Spinal cord (tissue), 10 donors: Measurements from ENCODE around the gene KCP. TPM values are rescaled to one million over a fixed set of nuclear protein-coding genes. Genes with fewer than 3 reads are reported as not detected.

Experiments
- DNase-seq, 6 donors: peaks; one replicate each; pipeline versions ENCODE4 v3.0.0 to v3.0.0-alpha.2; 2013 to 2015; ENCODE audit warnings: low spot score in 6 of 6, low read depth in 4 of 6
- H3K27ac ChIP-seq: one replicate; pipeline ENCODE4 v1.5.1; 2013; ENCODE audit warnings: low read depth, low read length, control low read depth
- H3K27me3 ChIP-seq: one replicate; pipeline ENCODE4 v1.6.1; 2013; ENCODE audit warnings: low read length; ENCODE audit not compliant: control insufficient read depth, insufficient read depth
- H3K36me3 ChIP-seq: one replicate; pipeline ENCODE4 v1.6.1; 2013; ENCODE audit warnings: low read length; ENCODE audit not compliant: control insufficient read depth, insufficient read depth
- H3K4me1 ChIP-seq: one replicate; pipeline ENCODE4 v1.6.1; 2013; ENCODE audit warnings: low read length; ENCODE audit not compliant: control insufficient read depth, insufficient read depth
- H3K4me3 ChIP-seq: one replicate; pipeline ENCODE4 v1.5.1; 2013; ENCODE audit warnings: low read depth, low read length, control low read depth
- H3K9me3 ChIP-seq: one replicate; pipeline ENCODE4 v1.6.1; 2013; ENCODE audit warnings: low read length; ENCODE audit not compliant: control insufficient read depth, insufficient read depth
- WGBS: methylation state at CpG from one replicate; pipeline ENCODE4 v1.1.5; 2013; ENCODE audit warnings: missing lambda C conversion rate; ENCODE audit not compliant: insufficient coverage; 5-methylcytosine and 5-hydroxymethylcytosine counted together
- polyA plus RNA-seq, 2 donors: library from polyadenylated mRNA; unstranded; fragments of 120-200 nt; gene quantifications; one replicate each; pipeline ENCODE4 v1.2.1, GENCODE V29; 2013; ENCODE audit not compliant: insufficient read length in 2 of 2
- total RNA-seq, 2 donors: library from RNA; depleted of rRNA in 1 of 2; stranded (reverse); fragments of 120-200 nt in 1 of 2; fragments of >200 nt in 1 of 2; gene quantifications; one replicate each; pipeline versions ENCODE4 v1.2.3 to v1.2.4, GENCODE V29; 2013 to 2014
- donor health status: healthy.

KCP gene
- total and polyA plus RNA-seq, 4 donors, result 0.40 to 2.3 (median 1.6) TPM

- H3K36me3 ChIP-seq, result peaks cover 97% of the 10 kb centered on the region
- no peaks in the 10 kb centered on the region for H3K4me1 ChIP-seq
- no peak overlapping the region for H3K27ac ChIP-seq
- H3K9me3 ChIP-seq, result no peaks in the 10 kb centered on the region
- no peaks in the 10 kb centered on the region for H3K27me3 ChIP-seq
- 92% methylated on average over 27 of the region's 31 CpGs for WGBS
- no peak for DNase-seq
- H3K4me3 ChIP-seq, result no peak overlapping the region
Measured at GRCh38 chr7:128848289-128849155, 62.0 kb downstream of the KCP start.

- H3K4me1 ChIP-seq, result no peaks in the 10 kb centered on the region
- no peak for DNase-seq
- 91% methylated on average over 16 of the region's 17 CpGs for WGBS
- no peaks in the 10 kb centered on the region for H3K27me3 ChIP-seq
- no peak overlapping the region for H3K27ac ChIP-seq
- no peaks in the 10 kb centered on the region for H3K9me3 ChIP-seq
- peaks cover 97% of the 10 kb centered on the region for H3K36me3 ChIP-seq
- H3K4me3 ChIP-seq, result no peak overlapping the region
Measured at GRCh38 chr7:128847721-128848211, 62.7 kb downstream of the KCP start.

GRCh38 chr7:128846781-128847444, 63.6 kb downstream of the KCP start:
- Histone ChIP-seq H3K4me1 (no peaks in the 10 kb centered on the region), H3K4me3 (no peak overlapping the region), H3K27me3 (no peaks in the 10 kb centered on the region), H3K27ac (no peak overlapping the region), H3K9me3 (no peaks in the 10 kb centered on the region), H3K36me3 (peaks cover 97% of the 10 kb centered on the region)
- no peak for DNase-seq
- WGBS, result 90% methylated on average over 9 of the region's 14 CpGs

- no peak for DNase-seq
- no peak overlapping the region for H3K27ac ChIP-seq
- no peaks in the 10 kb centered on the region for H3K4me1 ChIP-seq
- H3K9me3 ChIP-seq, result no peaks in the 10 kb centered on the region
- no peaks in the 10 kb centered on the region for H3K27me3 ChIP-seq
- peaks cover 96% of the 10 kb centered on the region for H3K36me3 ChIP-seq
- H3K4me3 ChIP-seq, result no peak overlapping the region
- WGBS, result 88% methylated on average over 16 of the region's 19 CpGs
Measured at GRCh38 chr7:128845987-128846386, 64.5 kb downstream of the KCP start.

GRCh38 chr7:128845475-128845874, 65.0 kb downstream of the KCP start:
- Histone ChIP-seq H3K27me3 (no peaks in the 10 kb centered on the region), H3K36me3 (peaks cover 96% of the 10 kb centered on the region), H3K27ac (no peak overlapping the region), H3K9me3 (no peaks in the 10 kb centered on the region), H3K4me1 (no peaks in the 10 kb centered on the region), H3K4me3 (no peak overlapping the region)
- DNase-seq, result no peak
- 90% methylated on average over 5 of the region's 5 CpGs for WGBS

- H3K27ac ChIP-seq, result no peak overlapping the region
- peaks cover 96% of the 10 kb centered on the region for H3K36me3 ChIP-seq
- WGBS, result 95% methylated on average over 25 of the region's 25 CpGs
Measured at GRCh38 chr7:128844777-128845311, 65.7 kb downstream of the KCP start.

GRCh38 chr7:128843938-128844621, 66.4 kb downstream of the KCP start:
- WGBS, result 95% methylated on average over 17 of the region's 17 CpGs
- Histone ChIP-seq H3K27ac (no peak overlapping the region), H3K4me1 (no peaks in the 10 kb centered on the region), H3K36me3 (peaks cover 96% of the 10 kb centered on the region), H3K27me3 (no peaks in the 10 kb centered on the region), H3K4me3 (no peak overlapping the region), H3K9me3 (no peaks in the 10 kb centered on the region)
- no peak for DNase-seq

More at GRCh38 chr7:128844777-128845311, 65.7 kb downstream of the KCP start:
- no peak overlapping the region for H3K4me3 ChIP-seq
- no peaks in the 10 kb centered on the region for H3K4me1 ChIP-seq
- H3K9me3 ChIP-seq, result no peaks in the 10 kb centered on the region
- H3K27me3 ChIP-seq, result no peaks in the 10 kb centered on the region
- no peak for DNase-seq

GRCh38 chr7:128842674-128843641, 67.6 kb downstream of the KCP start:
- no peak for DNase-seq
- Histone ChIP-seq H3K4me3 (no peak overlapping the region), H3K36me3 (peaks cover 96% of the 10 kb centered on the region), H3K4me1 (peaks cover 4% of the 10 kb centered on the region), H3K27me3 (no peaks in the 10 kb centered on the region), H3K27ac (no peak overlapping the region), H3K9me3 (no peaks in the 10 kb centered on the region)
- 95% methylated on average over 38 of the region's 38 CpGs for WGBS
